GM15510 (cell line): ENCODE data around the gene OR10H4.

Experiments used
- POLR2A ChIP-seq: IDR thresholded peaks from 3 replicates; pipeline ENCODE4 v1.6.1; 2011; ENCODE audit warnings: borderline replicate concordance; ENCODE audit not compliant: insufficient read length; ENCODE audit errors: extremely low read depth

OR10H4 gene

DNA sequence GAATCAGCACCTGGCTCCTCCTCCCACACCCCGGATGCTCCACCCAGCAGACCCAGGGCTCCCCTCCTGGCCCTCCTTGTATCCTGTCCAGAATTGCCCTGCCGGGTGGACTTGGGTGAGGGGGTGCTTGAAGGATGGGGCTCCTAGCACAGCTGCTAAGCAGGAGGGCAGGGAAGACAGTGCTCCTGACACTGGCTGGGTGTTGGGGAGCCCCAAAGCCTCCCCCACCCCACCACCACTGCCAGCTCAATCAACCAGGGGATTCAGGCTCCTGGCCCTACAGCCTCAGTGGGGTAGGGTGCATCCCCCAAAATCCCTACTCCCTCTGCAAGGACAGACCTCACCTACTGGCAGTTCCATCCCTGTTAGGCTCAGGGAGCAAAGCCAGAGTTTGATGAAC is 11.9 kb upstream of the OR10H4 start:
- TF ChIP-seq POLR2A: no peak

DNA sequence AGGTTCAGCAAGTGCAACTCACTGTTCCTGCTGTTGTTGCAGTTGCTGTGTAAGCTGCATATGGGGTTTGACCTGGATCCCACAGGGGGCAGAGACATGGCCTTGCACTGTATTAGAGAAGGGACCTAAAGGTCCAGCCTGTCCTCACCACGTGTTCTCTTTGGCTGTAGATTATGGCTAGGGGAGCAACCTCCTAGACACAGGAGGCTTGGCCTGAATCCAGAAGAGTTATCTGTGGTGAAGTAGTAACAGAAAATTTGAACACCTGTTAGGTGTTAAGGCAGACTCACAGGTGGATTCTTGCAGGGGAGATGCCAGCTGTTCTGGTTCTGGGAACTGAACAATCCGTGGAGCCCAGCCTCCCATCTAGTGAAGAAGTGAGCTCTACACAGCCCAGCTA is 11.0 kb upstream of the OR10H4 start:
- TF ChIP-seq POLR2A: no peak

- TF ChIP-seq POLR2A: no peak
Observed at GRCh38 chr19:15944401-15944800, 4.4 kb upstream of the OR10H4 start.

GRCh38 chr19:15945301-15945700 is 3.5 kb upstream of the OR10H4 start:
- TF ChIP-seq POLR2A: no peak

DNA sequence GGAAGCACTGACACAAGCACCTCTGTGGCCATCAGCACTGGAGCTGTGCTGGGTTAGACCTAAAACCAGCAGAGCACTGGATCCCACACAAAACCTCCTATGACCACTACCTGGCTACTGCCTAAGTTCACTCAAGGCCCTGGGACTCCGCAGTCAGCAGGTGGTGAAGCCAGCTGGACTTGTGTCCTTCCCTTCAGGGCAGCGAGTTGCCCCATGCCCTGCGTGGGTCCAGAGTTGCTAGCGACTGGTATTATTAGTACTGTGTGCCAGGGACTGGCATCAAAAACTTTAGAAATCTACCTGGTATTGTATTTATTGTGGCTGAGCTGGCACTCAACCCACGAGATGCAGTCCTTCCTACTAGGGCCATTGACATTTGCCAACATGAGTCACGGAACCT is 6.0 kb downstream of the OR10H4 start:
- TF ChIP-seq POLR2A: no peak

- no peak for TF ChIP-seq POLR2A
Observed at GRCh38 chr19:15962319-15962718, 13.5 kb downstream of the OR10H4 start.

GRCh38 chr19:15964231-15964630 is 15.4 kb downstream of the OR10H4 start:
- no peak for TF ChIP-seq POLR2A

DNA sequence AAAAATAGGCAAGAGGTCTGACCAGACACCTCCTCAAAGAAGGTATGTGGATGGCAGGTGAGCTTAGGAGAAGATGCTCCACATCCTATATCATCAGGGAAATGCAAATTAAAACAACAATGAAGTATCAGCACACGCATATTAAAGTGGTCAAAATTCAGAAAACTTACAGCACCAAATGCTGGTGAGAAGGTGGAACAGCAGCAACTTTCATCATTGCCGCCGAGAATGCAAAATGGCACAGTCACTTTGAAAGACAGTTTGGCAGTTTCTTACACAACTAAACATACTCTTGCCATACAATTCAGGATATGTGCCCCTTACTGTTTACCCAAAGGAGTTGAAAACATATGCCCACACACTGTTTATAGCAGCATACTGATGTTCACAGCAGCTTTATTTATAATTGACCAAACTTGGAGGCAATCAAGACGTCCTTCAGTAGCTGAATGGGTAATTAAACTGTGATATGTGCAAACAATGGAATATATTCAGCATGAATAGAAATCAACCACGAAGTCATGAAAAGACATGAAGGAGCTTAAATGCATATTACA is 22.5 kb downstream of the OR10H4 start:
- no peak for TF ChIP-seq POLR2A

DNA sequence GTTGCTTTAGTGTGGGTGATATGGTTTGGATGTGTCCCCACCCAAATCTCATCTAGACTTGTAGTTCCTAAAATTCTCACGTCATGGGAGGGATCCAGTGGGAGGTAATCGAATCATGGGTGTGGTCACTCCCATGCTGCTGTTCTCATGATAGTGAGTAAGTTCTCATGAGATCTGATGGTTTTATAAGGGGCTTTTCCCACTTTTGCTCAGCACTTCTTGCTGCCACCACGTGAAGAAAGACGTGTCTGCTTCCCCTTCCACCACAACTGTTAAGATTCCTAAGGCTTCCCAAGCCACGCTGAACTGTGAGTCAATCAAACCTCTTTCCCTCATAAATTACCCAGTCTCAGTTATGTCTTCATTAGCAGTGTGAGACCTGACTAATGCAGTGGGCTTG is 26.0 kb downstream of the OR10H4 start:
- no peak for TF ChIP-seq POLR2A

GRCh38 chr19:15976836-15977689 is 28.3 kb downstream of the OR10H4 start:
- no peak for TF ChIP-seq POLR2A

- no peak for TF ChIP-seq POLR2A
Observed at GRCh38 chr19:15977690-15978089, 28.9 kb downstream of the OR10H4 start.

GRCh38 chr19:15979293-15979692 is 30.5 kb downstream of the OR10H4 start:
- TF ChIP-seq POLR2A: no peak

DNA sequence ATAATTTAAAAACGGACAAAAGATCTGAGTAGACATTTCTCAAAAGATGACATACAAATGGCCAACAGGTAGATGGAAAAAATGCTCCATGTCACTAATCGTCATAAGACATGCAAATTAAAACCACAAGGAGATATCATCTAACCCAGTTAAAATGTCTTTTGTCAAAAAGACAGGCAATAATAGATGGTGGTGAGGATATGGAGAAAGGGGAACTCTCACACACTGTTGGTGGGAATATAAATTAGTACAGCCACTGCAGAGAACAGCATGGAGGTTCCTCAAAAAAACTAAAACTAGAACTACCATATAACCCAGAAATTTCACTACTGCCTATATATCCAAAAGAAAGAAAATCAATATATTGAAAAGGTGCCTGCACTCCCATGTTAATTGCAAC is 37.9 kb downstream of the OR10H4 start:
- TF ChIP-seq POLR2A: no peak

DNA sequence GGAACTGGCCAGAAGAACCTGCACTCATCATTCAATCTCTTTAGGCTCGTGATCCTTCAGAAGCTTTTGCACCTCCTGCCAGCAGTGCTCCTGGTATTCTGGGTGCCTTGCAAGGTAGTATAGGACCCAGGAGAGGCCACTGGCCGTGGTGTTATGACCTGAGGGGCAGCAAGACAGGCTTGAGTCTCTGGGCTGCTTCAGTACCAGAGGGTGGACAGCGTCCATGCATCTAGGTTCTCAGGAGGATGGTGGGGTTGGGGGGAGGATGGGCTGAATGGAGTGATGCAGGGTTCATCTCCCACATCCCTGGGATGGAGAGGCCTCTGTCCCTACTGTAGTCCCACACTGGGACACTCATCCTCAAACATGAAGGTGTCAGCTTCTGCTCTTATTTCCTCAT is 41.1 kb downstream of the OR10H4 start:
- no peak for TF ChIP-seq POLR2A

DNA sequence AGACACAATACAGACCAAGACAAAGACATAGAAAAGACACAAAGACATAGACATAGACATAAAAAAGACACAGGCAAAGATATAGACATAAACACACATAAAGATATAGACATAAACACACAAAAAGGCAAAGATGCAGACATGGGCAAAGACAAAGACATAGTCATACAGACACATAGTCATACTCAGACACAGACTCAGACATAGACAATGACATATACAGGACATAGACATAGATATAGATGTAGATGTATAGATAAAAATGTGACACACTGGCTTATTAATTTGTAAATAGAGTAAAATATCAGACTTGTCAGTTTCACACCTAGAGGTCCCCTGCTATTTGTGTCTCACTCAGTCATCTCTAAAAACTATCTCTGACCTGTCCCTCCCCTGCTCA is 42.8 kb downstream of the OR10H4 start:
- TF ChIP-seq POLR2A: no peak

DNA sequence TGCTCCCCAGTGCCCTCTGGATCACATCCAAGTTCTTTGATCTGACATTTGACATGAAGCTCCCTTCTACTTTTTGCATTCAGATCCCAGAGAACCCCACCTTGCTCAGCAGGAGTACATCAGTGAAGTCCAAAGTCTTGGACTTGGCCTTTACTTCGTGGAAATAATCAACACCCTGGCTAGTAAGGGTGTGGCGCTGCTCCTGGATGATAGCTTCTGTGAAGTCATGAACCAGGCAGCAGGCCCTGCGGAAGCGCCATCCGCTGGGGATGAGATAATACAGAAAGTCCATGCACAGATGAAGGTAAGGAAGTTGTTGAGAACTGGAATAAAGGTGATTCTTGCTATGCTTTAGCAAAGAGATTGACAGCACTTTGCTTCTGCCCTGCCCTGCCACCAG is 43.2 kb downstream of the OR10H4 start:
- no peak for TF ChIP-seq POLR2A
